NOMO-1 treated with dmso at 0.1 percent for 144 hours (cell line): ENCODE data around the gene IRF4.

Source experiments
- DNase-seq: peaks from one replicate; lab custom pipeline; 2025; ENCODE audit not compliant: unreplicated experiment; lab: John Stamatoyannopoulos, UW

IRF4 gene

GRCh38 chr6:456358-456867, 64.9 kb downstream of the IRF4 start:
- DNase-seq, result no peak

GRCh38 chr6:456887-457286, 65.3 kb downstream of the IRF4 start:
- no peak for DNase-seq
